Epithelial cell of esophagus (primary cell): ENCODE results near the gene ASPSCR1.

Source experiments
- DNase-seq: peaks from one replicate; pipeline ENCODE4 v3.0.0; 2010; ENCODE audit warnings: low read depth
- H3K4me3 ChIP-seq: 2 replicates; pipeline ENCODE4 v1.5.1; 2011; ENCODE audit warnings: mild to moderate bottlenecking, low read length, control low read depth
- TF ChIP-seq, protein P1 (sequence below): IDR thresholded peaks from 2 replicates; pipeline ENCODE4 v1.5.1; 2011; ENCODE audit warnings: low read depth, mild to moderate bottlenecking, low read length, control low read depth, inconsistent platforms; ENCODE audit not compliant: insufficient read depth; ENCODE audit errors: missing control alignments

ASPSCR1 gene

GRCh38 chr17:81954131-81955057 is 23.0 kb upstream of the ASPSCR1 start:
- TF ChIP-seq, protein P1, sequence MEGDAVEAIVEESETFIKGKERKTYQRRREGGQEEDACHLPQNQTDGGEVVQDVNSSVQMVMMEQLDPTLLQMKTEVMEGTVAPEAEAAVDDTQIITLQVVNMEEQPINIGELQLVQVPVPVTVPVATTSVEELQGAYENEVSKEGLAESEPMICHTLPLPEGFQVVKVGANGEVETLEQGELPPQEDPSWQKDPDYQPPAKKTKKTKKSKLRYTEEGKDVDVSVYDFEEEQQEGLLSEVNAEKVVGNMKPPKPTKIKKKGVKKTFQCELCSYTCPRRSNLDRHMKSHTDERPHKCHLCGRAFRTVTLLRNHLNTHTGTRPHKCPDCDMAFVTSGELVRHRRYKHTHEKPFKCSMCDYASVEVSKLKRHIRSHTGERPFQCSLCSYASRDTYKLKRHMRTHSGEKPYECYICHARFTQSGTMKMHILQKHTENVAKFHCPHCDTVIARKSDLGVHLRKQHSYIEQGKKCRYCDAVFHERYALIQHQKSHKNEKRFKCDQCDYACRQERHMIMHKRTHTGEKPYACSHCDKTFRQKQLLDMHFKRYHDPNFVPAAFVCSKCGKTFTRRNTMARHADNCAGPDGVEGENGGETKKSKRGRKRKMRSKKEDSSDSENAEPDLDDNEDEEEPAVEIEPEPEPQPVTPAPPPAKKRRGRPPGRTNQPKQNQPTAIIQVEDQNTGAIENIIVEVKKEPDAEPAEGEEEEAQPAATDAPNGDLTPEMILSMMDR = no peak

GRCh38 chr17:81955058-81955681 is 22.3 kb upstream of the ASPSCR1 start:
- TF ChIP-seq, protein P1 = no peak
- DNase-seq = no peak
- H3K4me3 ChIP-seq = no peak overlapping the region

More at GRCh38 chr17:81954131-81955057, 23.0 kb upstream of the ASPSCR1 start:
- DNase-seq = no peak
- no peak overlapping the region for H3K4me3 ChIP-seq

DNA sequence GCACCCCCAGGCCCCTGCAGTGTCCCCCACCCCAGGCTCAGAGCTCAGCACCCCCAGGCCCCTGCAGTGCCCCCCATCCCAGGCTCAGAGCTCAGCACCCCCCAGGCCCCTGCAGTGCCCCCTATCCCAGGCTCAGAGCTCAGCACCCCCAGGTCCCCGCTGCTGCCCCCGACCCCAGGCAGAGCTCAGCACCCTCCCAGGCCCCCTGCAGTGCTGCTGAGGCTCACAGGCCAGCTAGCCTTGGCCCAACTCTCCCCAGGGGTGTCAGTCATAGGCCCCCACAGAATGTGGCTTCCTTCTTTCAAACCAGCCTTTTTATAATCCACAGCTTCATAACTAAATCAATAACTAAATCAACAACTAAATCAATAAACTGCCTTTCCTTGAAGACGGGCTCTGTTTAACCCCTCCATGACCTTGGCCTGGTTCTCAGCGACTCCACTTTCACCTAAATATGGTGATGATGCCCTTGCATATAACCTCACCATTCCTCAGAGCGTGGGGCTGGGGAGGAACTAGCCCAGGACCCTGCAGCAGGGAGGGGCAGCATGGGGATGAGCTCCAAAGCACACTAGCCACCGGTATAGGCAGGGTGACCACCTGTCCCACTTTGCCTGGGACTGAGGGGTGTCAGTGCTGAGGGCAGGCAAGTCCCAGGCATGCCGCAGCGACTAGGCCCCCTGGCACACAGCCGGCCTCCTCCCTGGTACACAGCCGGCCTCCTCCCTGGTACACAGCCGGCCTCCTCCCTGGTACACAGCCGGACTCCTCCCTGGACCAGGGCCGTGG is 21.5 kb upstream of the ASPSCR1 start:
- no peak for DNase-seq
- H3K4me3 ChIP-seq = no peak overlapping the region
- TF ChIP-seq, protein P1 = no peak

DNA sequence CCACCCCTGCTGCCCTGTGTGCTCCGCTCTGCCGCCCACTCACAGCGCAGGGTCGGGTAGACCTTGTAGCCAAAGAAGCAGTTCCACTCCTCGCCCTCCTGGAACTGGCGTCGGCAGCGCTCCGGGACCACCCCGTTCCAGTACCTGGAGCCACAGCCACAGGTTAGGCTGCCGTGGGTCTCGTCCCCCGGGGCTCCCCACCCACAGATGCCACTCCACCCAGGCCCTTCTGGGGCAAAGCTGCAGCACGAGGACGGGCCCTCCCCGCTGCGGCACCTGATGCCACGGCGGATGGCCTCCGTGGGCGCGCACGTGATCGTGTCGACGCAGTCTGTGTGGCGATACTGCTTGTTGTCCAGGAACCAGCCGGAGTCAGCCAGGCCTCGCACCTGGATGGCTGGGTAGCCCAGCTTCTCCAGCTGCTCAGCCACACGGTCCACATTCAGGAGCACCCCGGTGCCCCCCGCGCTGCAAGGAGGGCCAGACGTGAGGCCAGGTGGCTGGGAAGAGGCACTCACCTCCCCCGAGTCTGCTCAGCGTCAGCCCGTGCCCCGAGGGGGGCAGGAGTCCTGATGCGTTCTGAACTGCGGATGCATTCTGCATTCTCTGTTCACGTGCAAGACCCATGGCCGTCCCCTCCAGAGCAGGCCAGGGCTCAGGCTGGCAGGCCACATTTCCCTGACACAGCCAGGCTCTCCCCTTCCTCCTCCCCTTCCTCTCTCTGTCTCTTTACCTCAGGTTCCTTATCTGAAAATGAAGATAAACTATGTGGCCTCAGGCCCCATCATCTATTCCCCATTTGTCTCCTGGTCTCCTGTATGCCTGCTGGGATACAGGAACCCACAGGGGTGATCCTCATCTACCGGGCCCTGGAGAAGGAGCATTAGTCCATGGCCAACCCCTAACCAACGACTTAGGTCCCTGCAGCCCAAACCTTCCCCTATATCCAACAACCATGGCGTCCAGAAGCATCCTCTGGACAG is 20.5 kb upstream of the ASPSCR1 start:
- no peak for DNase-seq
- TF ChIP-seq, protein P1 = no peak
- no peak overlapping the region for H3K4me3 ChIP-seq

DNA sequence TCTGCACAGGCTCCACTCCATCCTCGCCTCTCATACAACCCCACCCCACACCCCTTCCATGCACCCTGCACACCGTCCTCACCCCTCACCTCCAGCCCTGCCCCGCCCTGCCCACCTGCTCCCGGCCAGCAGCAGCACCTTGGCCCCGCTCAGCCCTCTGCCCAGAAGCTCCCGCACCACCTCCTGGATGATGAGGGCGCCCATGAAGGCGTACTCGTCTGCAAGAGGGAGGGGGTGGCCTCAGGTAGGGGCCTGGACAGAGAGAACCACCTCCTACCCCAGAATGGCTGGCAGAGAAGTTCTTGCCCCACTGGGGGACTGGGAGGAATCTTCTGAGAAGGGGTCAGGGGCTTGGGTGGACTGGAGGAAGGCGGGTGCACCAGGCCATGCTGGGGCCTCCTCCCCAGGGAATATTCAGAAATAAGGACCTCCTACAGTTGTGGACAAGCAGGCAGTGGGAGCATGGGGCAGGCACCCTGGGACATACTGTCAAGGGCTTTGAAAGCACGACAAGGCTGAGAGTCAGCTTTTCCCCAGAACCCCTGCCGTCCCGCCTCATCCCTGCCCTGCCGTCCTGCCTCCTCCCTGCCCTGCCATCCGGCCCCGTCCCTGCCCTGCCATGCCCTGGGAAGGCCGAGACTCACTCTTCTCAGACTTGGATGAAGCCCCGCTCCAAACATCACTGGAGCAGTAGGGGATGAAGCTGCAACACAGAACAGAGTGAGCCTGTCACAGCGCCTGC is 19.6 kb upstream of the ASPSCR1 start:
- no peak overlapping the region for H3K4me3 ChIP-seq
- no peak for DNase-seq
- TF ChIP-seq, protein P1 = no peak
